Natural killer cell (primary cell): ENCODE data around the gene ANXA9. TPM values are rescaled to one million over a fixed set of nuclear protein-coding genes. Genes with fewer than 3 reads are reported as not detected.

Experiments used
- ATAC-seq, 3 donors: fragments of 150-1000 bp in 2 of 3; fragments of 200-7000 bp in 1 of 3; cut with Tn5 transposase; 1 replicate in 1 of 3; 2 replicates in 2 of 3; pipeline ENCODE4 v1.10.0; 2021; ENCODE audit warnings: mild to moderate bottlenecking in 2 of 3, moderate library complexity in 2 of 3
- DNase-seq, 2 donors: peaks; one replicate each; pipeline versions ENCODE4 v3.0.0 to v3.0.0-alpha.2; 2013 to 2021; ENCODE audit warnings: mixed read lengths in 1 of 2
- H3K27ac ChIP-seq: one replicate; pipeline ENCODE4 v1.5.1; 2013; ENCODE audit warnings: mild to moderate bottlenecking, low read length
- H3K27me3 ChIP-seq: one replicate; pipeline ENCODE4 v1.6.1; 2013; ENCODE audit warnings: low read length; ENCODE audit not compliant: control insufficient read depth, insufficient read depth
- H3K36me3 ChIP-seq: one replicate; pipeline ENCODE4 v1.6.1; 2013; ENCODE audit warnings: low read length; ENCODE audit not compliant: control insufficient read depth, insufficient read depth
- H3K4me1 ChIP-seq: one replicate; pipeline ENCODE4 v1.6.1; 2013; ENCODE audit warnings: low read length; ENCODE audit not compliant: control insufficient read depth, insufficient read depth
- H3K4me3 ChIP-seq: one replicate; pipeline ENCODE4 v1.5.1; 2013; ENCODE audit warnings: low read length
- H3K9me3 ChIP-seq: one replicate; pipeline ENCODE4 v1.6.1; 2013; ENCODE audit warnings: low read length; ENCODE audit not compliant: control insufficient read depth, insufficient read depth
- H3K27ac Mint-ChIP-seq, 2 donors: one replicate each; pipeline ENCODE4 v1.8.0; 2022; ENCODE audit warnings: mild to moderate bottlenecking in 2 of 2, mixed read lengths in 2 of 2, moderate library complexity in 1 of 2
- H3K27me3 Mint-ChIP-seq, 2 donors: one replicate each; pipeline ENCODE4 v1.8.0; 2022; ENCODE audit warnings: low read depth in 2 of 2, mixed read lengths in 2 of 2
- H3K36me3 Mint-ChIP-seq: one replicate; pipeline ENCODE4 v1.8.0; 2022; ENCODE audit warnings: mixed read lengths
- H3K4me1 Mint-ChIP-seq, 2 donors: one replicate each; pipeline ENCODE4 v1.8.0; 2022; ENCODE audit warnings: mixed read lengths in 2 of 2
- H3K4me3 Mint-ChIP-seq: one replicate; pipeline ENCODE4 v1.8.0; 2022; ENCODE audit warnings: mild to moderate bottlenecking, moderate library complexity, mixed read lengths
- H3K9me3 Mint-ChIP-seq, 2 donors: one replicate each; pipeline ENCODE4 v1.8.0; 2022; ENCODE audit warnings: mixed read lengths in 2 of 2
- CTCF ChIP-seq: fragments of 200-600 bp; IDR thresholded peaks from one replicate; pipeline ENCODE4 v1.8.0; 2022; ENCODE audit warnings: antibody characterized with exemption
- WGBS: methylation state at CpG from one replicate; pipeline ENCODE4 v1.1.7; 2013; ENCODE audit warnings: missing lambda C conversion rate; ENCODE audit not compliant: insufficient coverage; 5-methylcytosine and 5-hydroxymethylcytosine counted together
- intact Hi-C: fragments of 100-400 bp; cut with micrococcal nuclease; formaldehyde crosslinking; loops from one replicate; pipeline ENCODE4 v1.14.2; 2022
- total RNA-seq, 4 donors: library from RNA; stranded (reverse); fragments of 120-200 nt in 1 of 4; gene quantifications; one replicate each; pipeline versions ENCODE4 v1.2.3 to v1.2.4, GENCODE V29; 2013 to 2022

The ANXA9 gene
- total RNA-seq, 3 donors from 2014 or later (not counting 1 experiment from before 2014, with no cell fraction given): 0.25 TPM; not detected in 2

- no CpG with 5 or more reads among the region's 2 CpGs for WGBS
- Histone ChIP-seq H3K4me1 (no peaks in the 10 kb centered on the region), H3K4me3 (no peak within 1 kb of the TSS), H3K27me3 (no peaks in the 10 kb centered on the region), H3K9me3 (no peaks in the 10 kb centered on the region), H3K36me3 (peaks cover 13% of the 10 kb centered on the region), H3K27ac (no peak within 1 kb of the TSS)
- ATAC-seq (no peak), DNase-seq (no peak)
- H3K4me3 Mint-ChIP-seq: no peak within 1 kb of the TSS
- no peak for TF ChIP-seq CTCF
- no peaks in the 10 kb centered on the region for H3K27me3 Mint-ChIP-seq
- H3K9me3 Mint-ChIP-seq: no peaks in the 10 kb centered on the region
- H3K4me1 Mint-ChIP-seq: no peaks in the 10 kb centered on the region
- peaks cover 11% of the 10 kb centered on the region for H3K36me3 Mint-ChIP-seq
- intact Hi-C loops: no loop called here
- H3K27ac Mint-ChIP-seq: peak within 1 kb of the TSS in 1 of 2 donors; percentile 21
These were observed 54.3 kb downstream of the ANXA9 start, which contains the start of gene BNIPL for GRCh38 chr1:151036356-151036755. BNIPL (plus strand) TSS chr1:151036586; CDS start chr1:151036726, 140 bp downstream.

DNA sequence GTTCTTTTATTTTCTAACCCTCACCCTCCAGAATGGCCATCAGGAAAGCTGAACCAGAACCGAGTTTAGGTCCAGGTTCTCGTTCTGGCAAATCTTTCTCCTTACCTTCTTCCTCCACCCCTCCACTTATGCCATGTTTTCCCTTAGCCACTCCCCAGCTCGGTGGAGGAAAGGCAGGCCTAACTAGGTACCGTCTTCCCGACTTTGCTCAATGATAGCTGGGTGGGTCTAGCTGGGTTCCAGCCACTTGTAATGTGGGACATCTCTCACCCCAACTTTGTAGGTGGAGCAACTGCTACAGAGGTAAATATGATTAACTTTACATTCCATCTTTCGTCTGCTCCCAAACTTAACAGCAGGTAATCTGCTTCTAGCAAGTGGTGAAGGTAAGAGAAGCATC lies 54.9 kb downstream of the ANXA9 start:
- Mint-ChIP-seq H3K9me3 (no peaks in the 10 kb centered on the region), H3K27me3 (no peaks in the 10 kb centered on the region), H3K4me3 (no peak overlapping the region), H3K27ac (no peak overlapping the region), H3K36me3 (peaks cover 11% of the 10 kb centered on the region), H3K4me1 (no peaks in the 10 kb centered on the region)
- Histone ChIP-seq H3K4me1 (no peaks in the 10 kb centered on the region), H3K36me3 (peaks cover 9% of the 10 kb centered on the region), H3K27me3 (no peaks in the 10 kb centered on the region), H3K27ac (no peak overlapping the region), H3K4me3 (no peak overlapping the region), H3K9me3 (no peaks in the 10 kb centered on the region)
- WGBS: 91% methylated on average over 5 of the region's 6 CpGs
- ATAC-seq: no peak
- no peak for DNase-seq
- intact Hi-C loops: no loop called here
- no peak for TF ChIP-seq CTCF

GRCh38 chr1:151039521-151039920 lies 57.4 kb downstream of the ANXA9 start:
- H3K27me3 ChIP-seq: no peaks in the 10 kb centered on the region
- 90% methylated on average over 3 of the region's 3 CpGs for WGBS
- H3K4me1 ChIP-seq: no peaks in the 10 kb centered on the region
- Mint-ChIP-seq H3K27me3 (no peaks in the 10 kb centered on the region), H3K27ac (no peak overlapping the region), H3K4me1 (no peaks in the 10 kb centered on the region), H3K36me3 (peaks cover 6% of the 10 kb centered on the region), H3K9me3 (no peaks in the 10 kb centered on the region), H3K4me3 (no peak overlapping the region)
- intact Hi-C loops: no loop called here
- H3K36me3 ChIP-seq: no peaks in the 10 kb centered on the region
- DNase-seq (no peak), ATAC-seq (no peak)
- no peak overlapping the region for H3K4me3 ChIP-seq
- no peak overlapping the region for H3K27ac ChIP-seq
- H3K9me3 ChIP-seq: no peaks in the 10 kb centered on the region
- TF ChIP-seq CTCF: no peak

DNA sequence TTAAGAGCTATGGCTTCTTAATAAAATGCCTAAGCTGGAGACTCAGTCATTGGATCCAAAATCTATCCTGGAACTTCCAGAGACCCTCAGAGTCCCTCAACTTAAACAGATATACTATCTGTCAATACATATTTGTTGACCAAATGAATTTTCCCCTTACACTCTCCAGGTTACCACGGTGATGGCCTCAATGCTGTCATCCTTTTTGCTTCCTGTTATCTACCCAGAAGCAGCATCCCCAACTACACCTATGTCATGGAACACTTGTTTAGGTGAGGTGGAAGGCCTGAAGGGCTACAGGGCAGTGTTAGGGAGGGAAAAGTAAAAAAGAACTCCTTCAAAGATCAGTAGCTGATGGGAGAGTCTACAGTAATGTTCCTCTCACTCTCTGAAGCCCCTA lies 61.1 kb downstream of the ANXA9 start:
- no peak for TF ChIP-seq CTCF

More for the DNA sequence above, 61.1 kb downstream of the ANXA9 start:
- DNase-seq (peak in 1 of 2 donors; percentile 32), ATAC-seq (no peak)
- no peaks in the 10 kb centered on the region for H3K27me3 ChIP-seq
- no peaks in the 10 kb centered on the region for H3K36me3 ChIP-seq
- H3K27me3 Mint-ChIP-seq: no peaks in the 10 kb centered on the region
- no peaks in the 10 kb centered on the region for H3K36me3 Mint-ChIP-seq
- H3K9me3 ChIP-seq: no peaks in the 10 kb centered on the region
- H3K4me1 Mint-ChIP-seq: peaks cover 16 to 26% of the 10 kb centered on the region in 2 donors
- H3K9me3 Mint-ChIP-seq: no peaks in the 10 kb centered on the region
- H3K27ac Mint-ChIP-seq: no peak overlapping the region
- whole genome bisulfite sequencing: 100% methylated on average over 1 of the region's 1 CpG
- H3K4me3 ChIP-seq: no peak overlapping the region
- intact Hi-C loops: no loop called here
- H3K27ac ChIP-seq: no peak overlapping the region
- peaks cover 10% of the 10 kb centered on the region for H3K4me1 ChIP-seq
- no peak overlapping the region for H3K4me3 Mint-ChIP-seq
